SU-DHL-6 (cell line): ENCODE results near the gene DLL4.

Experiments
- H2AFZ ChIP-seq: fragments of 200-600 bp; sonication (generic); 2 replicates; pipeline ENCODE4 v1.6.1; 2014; ENCODE audit warnings: low read depth, mild to moderate bottlenecking, moderate library complexity, mixed read lengths, antibody characterized with exemption, low read length; ENCODE audit not compliant: severe bottlenecking
- H3F3A ChIP-seq: fragments of 200-600 bp; shearing (Covaris generic); 2 replicates; pipeline ENCODE4 v1.6.0; 2016; ENCODE audit warnings: antibody characterized with exemption, mild to moderate bottlenecking; ENCODE audit not compliant: insufficient read depth
- H3K27ac ChIP-seq: fragments of 200-600 bp; sonication (generic); 2 replicates; pipeline ENCODE4 v1.5.1; 2016; ENCODE audit warnings: low read depth, mild to moderate bottlenecking, low read length, moderate library complexity, mixed read lengths
- H3K27me3 ChIP-seq: fragments of 200-600 bp; sonication (generic), shearing (Covaris generic); 2 replicates; pipeline ENCODE4 v1.6.0; 2014; ENCODE audit warnings: mild to moderate bottlenecking, low read length
- H3K36me3 ChIP-seq: fragments of 200-600 bp; sonication (generic); 2 replicates; pipeline ENCODE4 v1.6.1; 2014; ENCODE audit warnings: mild to moderate bottlenecking, low read length, mixed read lengths
- H3K4me2 ChIP-seq: fragments of 300-600, 200-600 bp; shearing (Covaris generic), sonication (generic); 2 replicates; pipeline ENCODE4 v1.6.0; 2014; ENCODE audit warnings: low read length, low read depth, mild to moderate bottlenecking; ENCODE audit not compliant: poor library complexity, severe bottlenecking
- H3K4me3 ChIP-seq: fragments of 200-600 bp; sonication (generic); 2 replicates; pipeline ENCODE4 v1.5.1; 2014; ENCODE audit warnings: antibody characterized with exemption, low read length, mild to moderate bottlenecking, mixed read lengths; ENCODE audit not compliant: insufficient read depth, poor library complexity, severe bottlenecking
- H3K79me2 ChIP-seq: fragments of 200-600 bp; sonication (generic); 2 replicates; pipeline ENCODE4 v1.6.1; 2014; ENCODE audit warnings: mild to moderate bottlenecking, low read length, moderate library complexity; ENCODE audit not compliant: insufficient read depth
- H3K9ac ChIP-seq: fragments of 200-600 bp; sonication (generic); 2 replicates; pipeline ENCODE4 v1.7.0; 2014; ENCODE audit warnings: mild to moderate bottlenecking, low read length
- H3K9me2 ChIP-seq: fragments of 200-600 bp; sonication (generic); replicated peaks from 2 replicates; pipeline ENCODE4 v1.6.1; 2014; ENCODE audit warnings: low read length; ENCODE audit not compliant: insufficient read depth
- H3K9me3 ChIP-seq: fragments of 200-600 bp; sonication (generic); 2 replicates; pipeline ENCODE4 v1.6.1; 2014; ENCODE audit warnings: low read length, mixed read lengths; ENCODE audit not compliant: insufficient read depth
- H4K20me1 ChIP-seq: fragments of 200-600 bp; sonication (generic); 2 replicates; pipeline ENCODE4 v1.6.1; 2014; ENCODE audit warnings: low read depth, mild to moderate bottlenecking, antibody characterized with exemption, low read length, moderate library complexity, mixed read lengths
- EZH2phosphoT487 ChIP-seq: fragments of 200-600 bp; sonication (generic), shearing (Covaris generic); conservative IDR thresholded peaks from 2 replicates; pipeline ENCODE4 v1.6.1; 2018; ENCODE audit warnings: mild to moderate bottlenecking, antibody characterized with exemption, low read length, moderate library complexity, mixed read lengths
- TF ChIP-seq, protein P1 (sequence below): fragments of 200-600 bp; sonication (generic); IDR thresholded peaks from one replicate; pipeline ENCODE4 v1.5.1; 2017; ENCODE audit warnings: antibody characterized with exemption, mild to moderate bottlenecking, low read length, moderate library complexity; ENCODE audit not compliant: insufficient read depth, poor library complexity, severe bottlenecking

Gene DLL4

DNA sequence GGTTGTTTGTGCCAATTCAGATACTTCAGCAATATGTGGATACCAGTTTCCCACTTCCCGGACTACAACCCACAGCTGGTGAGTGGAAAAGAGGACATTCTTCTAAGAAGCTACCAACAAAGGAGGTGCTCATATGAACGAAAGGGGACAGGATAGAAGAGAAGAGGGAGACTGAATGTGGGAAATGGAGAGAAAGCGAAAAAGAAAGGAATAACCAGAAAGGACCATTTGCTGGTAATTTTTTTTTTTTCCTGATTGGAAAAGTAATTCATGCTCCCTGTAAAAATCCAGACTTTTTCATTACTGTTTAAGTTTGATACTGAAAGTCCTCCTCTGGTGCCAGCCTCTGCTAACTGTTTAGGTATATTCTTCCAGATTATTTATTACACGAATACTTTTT is 22.6 kb downstream of the DLL4 start:
- Histone ChIP-seq H3F3A (no peaks in the 10 kb centered on the region), H4K20me1 (no peaks in the 10 kb centered on the region), H3K27ac (no peak overlapping the region), H3K9me3 (no peaks in the 10 kb centered on the region), H3K9ac (no peak overlapping the region), H2AFZ (no peak overlapping the region), H3K36me3 (no peaks in the 10 kb centered on the region), H3K4me2 (peak overlapping the region; percentile 79), H3K4me3 (no peak overlapping the region), H3K9me2 (no peaks in the 10 kb centered on the region), H3K27me3 (no peaks in the 10 kb centered on the region), H3K79me2 (no peaks in the 10 kb centered on the region)
- no peak for TF ChIP-seq EZH2phosphoT487
- TF ChIP-seq, protein P1, sequence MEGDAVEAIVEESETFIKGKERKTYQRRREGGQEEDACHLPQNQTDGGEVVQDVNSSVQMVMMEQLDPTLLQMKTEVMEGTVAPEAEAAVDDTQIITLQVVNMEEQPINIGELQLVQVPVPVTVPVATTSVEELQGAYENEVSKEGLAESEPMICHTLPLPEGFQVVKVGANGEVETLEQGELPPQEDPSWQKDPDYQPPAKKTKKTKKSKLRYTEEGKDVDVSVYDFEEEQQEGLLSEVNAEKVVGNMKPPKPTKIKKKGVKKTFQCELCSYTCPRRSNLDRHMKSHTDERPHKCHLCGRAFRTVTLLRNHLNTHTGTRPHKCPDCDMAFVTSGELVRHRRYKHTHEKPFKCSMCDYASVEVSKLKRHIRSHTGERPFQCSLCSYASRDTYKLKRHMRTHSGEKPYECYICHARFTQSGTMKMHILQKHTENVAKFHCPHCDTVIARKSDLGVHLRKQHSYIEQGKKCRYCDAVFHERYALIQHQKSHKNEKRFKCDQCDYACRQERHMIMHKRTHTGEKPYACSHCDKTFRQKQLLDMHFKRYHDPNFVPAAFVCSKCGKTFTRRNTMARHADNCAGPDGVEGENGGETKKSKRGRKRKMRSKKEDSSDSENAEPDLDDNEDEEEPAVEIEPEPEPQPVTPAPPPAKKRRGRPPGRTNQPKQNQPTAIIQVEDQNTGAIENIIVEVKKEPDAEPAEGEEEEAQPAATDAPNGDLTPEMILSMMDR = no peak

GRCh38 chr15:40952301-40952900 is 23.3 kb downstream of the DLL4 start:
- Histone ChIP-seq H3K9ac (peak overlapping the region; percentile 81), H3K9me2 (no peaks in the 10 kb centered on the region), H3K36me3 (no peaks in the 10 kb centered on the region), H3F3A (no peaks in the 10 kb centered on the region), H4K20me1 (no peaks in the 10 kb centered on the region), H3K79me2 (no peaks in the 10 kb centered on the region), H3K27me3 (no peaks in the 10 kb centered on the region), H3K9me3 (no peaks in the 10 kb centered on the region), H3K27ac (peak overlapping the region; percentile 45), H3K4me2 (peak overlapping the region; percentile 79), H2AFZ (peak overlapping the region; percentile 91), H3K4me3 (peak overlapping the region; percentile 66)
- no peak for TF ChIP-seq EZH2phosphoT487
- TF ChIP-seq, protein P1 = no peak

GRCh38 chr15:40952901-40953712 is 24.0 kb downstream of the DLL4 start, which contains the start of gene CHAC1:
Gene CHAC1, plus strand, starts transcription at chr15:40953471. Its CDS starts 113 bp downstream, at chr15:40953584.
- H3K9ac ChIP-seq = peak within 1 kb of the TSS; percentile 81
- no peaks in the 10 kb centered on the region for H3K9me2 ChIP-seq
- H3K36me3 ChIP-seq = no peaks in the 10 kb centered on the region
- no peaks in the 10 kb centered on the region for H3K79me2 ChIP-seq
- H3K4me3 ChIP-seq = peak within 1 kb of the TSS; percentile 66
- peak within 1 kb of the TSS; percentile 45 for H3K27ac ChIP-seq
- H3F3A ChIP-seq = no peaks in the 10 kb centered on the region
- H4K20me1 ChIP-seq = no peaks in the 10 kb centered on the region
- no peaks in the 10 kb centered on the region for H3K9me3 ChIP-seq
- H2AFZ ChIP-seq = peak within 1 kb of the TSS; percentile 91
- TF ChIP-seq, protein P1 = no peak
- no peak for TF ChIP-seq EZH2phosphoT487
- H3K4me2 ChIP-seq = peak within 1 kb of the TSS; percentile 79
- no peaks in the 10 kb centered on the region for H3K27me3 ChIP-seq
